Gastroesophageal sphincter (tissue), 3 donors: Measurements from ENCODE around the gene TMTC1.

Source experiments
- CTCF ChIP-seq, 4 experiments: fragments of 200-600 bp in 2 of 4; fragments of 450-650 bp in 2 of 4; sonication (generic) in 1 of 4; IDR thresholded peaks; one replicate each; pipeline ENCODE4 v1.5.1; 2017 to 2019; ENCODE audit warnings: antibody characterized with exemption in 4 of 4, mild to moderate bottlenecking in 2 of 4, moderate library complexity in 2 of 4
- POLR2A ChIP-seq, 2 donors: fragments of 450-650 bp; IDR thresholded peaks; one replicate each; pipeline ENCODE4 v1.6.1; 2017; ENCODE audit warnings: antibody characterized with exemption in 2 of 2, mild to moderate bottlenecking in 2 of 2, moderate library complexity in 1 of 2

- no peak for TF ChIP-seq CTCF (IDR thresholded peaks at IDR 0.05)
- TF ChIP-seq POLR2A (IDR thresholded peaks at IDR 0.05), result no peak
Observed at GRCh38 chr12:29497588-29497987, 286.2 kb downstream of the TMTC1 start, which contains the start of gene OVCH1.
